GM18873 (cell line): ENCODE data around the gene FSTL4.

Experiments used
- ATAC-seq: cut with Tn5 transposase; IDR thresholded peaks from one replicate; pipeline ENCODE4 v1.9.1; 2021; ENCODE audit warnings: mild to moderate bottlenecking, moderate library complexity, moderate number of reproducible peaks; ENCODE audit not compliant: unreplicated experiment, low FRiP score

FSTL4 gene

DNA sequence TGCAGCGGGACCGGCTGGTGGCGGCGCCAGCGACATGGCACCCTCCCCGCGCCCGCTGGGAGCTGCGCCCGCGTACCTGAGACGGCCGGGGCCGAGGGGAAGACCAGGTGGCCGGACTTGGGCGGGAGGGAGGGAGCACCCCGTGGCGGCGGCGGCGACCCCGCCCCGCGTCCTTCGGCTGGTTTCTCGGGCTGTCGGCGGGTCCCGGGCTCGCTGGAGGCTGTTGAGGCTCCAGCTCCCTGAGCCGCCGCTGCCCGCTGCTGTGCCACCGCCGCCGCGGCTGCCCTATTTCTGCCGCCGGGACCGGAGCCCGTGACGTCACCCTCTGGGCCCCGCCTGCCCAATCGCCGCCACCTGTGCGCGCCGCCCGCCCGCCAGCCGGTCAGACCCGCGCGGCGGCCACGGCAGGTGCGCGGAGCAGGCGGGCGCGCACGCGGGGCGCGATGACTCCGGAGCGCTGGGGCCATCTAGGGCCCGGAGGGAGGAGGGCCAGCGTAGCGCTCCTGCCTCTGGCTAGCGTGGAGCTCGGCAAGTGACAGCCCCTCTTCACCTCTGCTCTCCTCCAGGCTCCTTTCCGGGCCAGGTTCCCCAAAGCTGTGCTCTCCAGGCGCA lies at the start of gene FSTL4:
TSS of gene FSTL4 (minus strand) at position 293 of the 612 bp plus-strand sequence.
- no peak for ATAC-seq

DNA sequence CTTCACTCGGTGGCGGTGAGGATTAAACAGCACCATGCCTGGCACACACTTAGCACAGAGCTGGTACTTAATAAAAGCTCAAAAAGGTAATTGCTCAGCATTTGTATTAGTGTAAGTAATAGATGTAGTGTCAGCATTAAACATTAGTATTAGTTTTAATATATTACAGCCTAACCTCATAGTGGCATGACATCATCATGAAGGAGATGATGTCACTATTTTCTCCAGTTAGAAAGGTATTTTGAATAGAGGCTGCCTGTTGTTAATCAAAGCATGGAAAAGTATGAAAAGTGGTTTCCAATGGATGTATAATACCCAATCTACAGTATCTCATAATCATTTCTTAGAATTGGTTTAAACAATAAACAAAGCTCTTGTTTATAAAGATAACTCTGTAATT lies 49.0 kb upstream of the FSTL4 start:
- no peak for ATAC-seq

DNA sequence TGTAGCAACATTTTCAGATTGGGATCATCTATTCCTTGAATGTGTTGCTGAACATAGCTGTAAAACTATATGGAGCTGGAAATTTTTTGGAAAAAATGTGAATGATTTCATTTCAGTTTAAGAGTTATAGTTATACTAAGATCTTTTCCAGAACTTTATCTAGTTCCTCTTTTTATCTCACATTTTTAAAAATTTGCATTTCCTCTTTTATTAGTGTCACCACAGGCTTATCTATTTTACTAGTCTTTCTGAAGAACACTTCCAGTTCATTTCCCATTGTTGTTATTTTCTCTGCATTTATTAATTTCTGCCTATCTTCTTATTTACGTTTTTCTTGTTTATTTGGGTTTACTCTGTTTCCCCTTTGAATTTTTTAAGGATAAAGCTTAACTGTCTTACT lies 46.0 kb upstream of the FSTL4 start:
- ATAC-seq: no peak

DNA sequence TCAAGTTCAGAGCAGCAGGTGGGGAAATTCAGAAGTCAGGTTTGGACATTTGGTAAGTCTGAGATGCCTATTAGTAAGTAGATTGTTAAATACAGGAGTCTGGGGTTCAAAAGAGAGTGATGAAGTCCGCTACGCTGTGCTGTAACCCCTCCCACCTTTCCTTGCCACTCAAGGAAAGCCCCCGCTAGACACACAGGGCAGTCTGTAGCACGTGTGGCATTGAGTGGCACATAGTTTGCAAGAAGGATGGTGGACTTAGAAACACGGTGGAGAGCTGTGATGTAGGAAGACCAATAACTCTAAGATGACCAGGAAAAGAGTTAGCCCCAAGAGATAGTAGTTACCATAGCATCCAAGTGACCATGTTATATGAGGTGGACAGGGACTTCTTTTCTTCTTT lies 44.7 kb upstream of the FSTL4 start:
- no peak for ATAC-seq

DNA sequence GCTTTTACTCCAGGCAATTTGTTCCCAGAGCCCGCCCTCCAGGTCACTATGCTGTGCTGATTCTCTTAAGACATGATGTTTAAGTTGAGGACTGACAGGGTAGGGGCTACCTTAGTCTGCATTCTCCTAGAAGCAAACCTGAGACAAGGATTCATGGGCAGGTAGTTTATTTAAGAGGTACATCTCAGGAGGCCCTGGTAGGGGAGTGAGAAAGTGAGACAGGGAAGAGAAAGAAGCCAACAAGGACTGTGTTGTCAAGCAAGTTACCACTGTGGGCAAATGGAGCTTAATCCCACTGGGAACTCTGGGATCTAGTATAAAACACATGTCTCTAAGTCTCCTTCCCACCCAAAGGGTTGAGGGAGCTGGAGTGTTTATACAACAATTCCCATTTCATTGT lies 43.6 kb upstream of the FSTL4 start:
- no peak for ATAC-seq

DNA sequence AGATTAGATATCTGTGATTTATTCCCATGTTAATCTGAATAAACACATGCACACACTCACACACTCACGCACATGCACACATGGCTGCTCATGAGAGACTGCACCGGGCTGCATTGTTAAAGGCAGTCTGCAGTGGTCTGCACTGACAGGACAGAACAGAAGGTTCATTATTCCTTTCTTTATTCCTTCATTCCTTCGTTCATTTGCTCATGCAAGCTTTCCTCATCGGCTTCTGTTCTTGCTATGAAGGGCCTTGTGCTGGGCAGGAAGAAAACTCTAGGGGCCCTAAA lies 41.4 kb upstream of the FSTL4 start:
- ATAC-seq: no peak

DNA sequence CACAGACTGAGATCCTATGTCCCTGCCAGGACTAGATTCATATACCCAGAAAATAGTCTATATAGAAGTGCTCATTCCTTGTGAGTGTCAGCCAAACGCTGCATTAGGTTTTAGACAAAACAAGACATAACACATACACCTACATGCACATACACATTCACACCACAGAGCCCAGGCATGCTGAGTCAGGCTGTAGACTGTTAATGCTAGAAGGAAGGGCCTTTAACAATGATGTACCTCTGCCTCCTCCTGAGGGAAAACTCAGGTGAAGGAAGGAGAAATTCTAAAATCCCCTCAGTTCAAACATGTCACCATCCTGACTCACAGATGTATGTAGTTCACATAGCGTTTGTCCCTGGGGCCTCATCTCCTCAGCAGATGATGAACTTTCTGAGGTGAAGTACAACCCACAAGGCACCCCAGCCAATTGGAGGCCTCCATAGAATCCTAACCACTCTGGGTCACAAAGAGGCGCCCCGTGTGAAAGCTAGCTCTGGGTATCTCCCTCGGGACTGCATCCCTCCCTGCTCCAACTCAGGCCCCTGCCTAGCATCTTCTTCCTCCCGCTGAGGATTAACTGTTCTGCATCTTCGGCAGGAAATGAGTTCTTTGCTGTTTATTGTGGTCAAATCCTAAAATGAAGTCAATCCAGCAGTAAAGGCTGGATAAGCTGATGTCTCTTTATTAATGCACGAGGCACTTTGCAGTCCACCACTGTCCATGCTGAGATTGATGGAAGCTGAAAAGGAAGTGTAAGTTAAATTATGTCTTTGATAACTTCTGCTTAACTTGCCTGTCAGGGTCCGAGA lies 40.8 kb upstream of the FSTL4 start:
- no peak for ATAC-seq

DNA sequence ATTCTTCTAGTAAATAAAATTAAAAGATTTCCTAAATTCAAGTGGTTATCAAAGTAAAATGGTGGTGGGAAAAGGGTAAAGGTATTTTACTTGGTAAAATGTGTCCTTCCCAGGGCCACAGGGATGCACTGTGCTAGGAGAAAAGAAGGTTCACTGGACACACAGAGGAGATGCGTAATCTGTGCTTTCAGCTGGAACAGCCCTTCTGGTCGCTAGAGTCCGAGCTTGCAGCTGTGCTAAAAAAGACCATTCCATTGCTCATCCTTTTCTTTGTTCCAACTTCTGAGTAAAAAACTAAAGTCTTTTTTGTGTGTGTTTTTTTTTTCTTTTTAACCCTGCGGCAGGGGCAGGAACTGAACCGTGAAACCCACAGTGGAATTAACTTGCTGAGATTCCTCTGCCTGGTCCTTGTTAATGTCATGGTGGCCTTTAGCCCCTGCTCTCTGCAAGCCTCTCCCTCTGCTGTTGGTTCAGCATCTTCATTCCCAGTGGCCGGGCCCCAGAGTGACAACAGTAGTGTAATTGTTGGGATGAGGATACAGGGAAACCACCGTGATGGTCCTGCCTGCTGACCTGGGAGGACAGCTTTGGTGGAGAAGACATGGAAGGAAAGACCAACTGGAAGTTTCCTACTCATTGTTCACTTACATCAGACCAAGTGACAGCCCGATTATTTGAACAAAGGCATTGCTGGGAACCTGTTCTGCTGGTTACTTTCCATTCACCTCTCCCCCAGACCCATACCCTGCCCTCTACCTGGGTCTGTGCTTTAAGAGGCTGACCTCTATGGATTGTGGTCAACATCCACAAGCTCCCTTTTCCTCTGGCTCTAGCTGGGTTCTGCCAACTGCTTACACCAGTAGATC lies 31.9 kb upstream of the FSTL4 start:
- ATAC-seq: no peak

DNA sequence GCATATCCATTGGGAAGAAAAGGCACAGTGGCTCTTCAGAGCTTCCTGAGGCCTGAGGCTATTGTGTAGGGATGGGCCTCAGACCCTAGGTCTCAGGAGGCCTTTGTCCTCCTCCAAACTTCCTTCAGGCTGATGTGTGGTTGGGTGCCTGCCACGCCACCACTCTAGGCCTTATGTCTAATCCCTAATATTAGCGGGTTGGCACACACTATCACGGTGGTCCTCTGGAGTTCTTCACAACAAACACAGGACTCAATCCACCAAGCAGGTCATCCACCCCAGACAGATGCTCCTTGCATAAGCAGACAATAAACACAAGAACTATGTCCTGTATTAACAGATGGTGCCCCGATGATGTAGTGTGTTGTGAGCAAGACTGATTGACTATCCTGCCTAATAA lies 31.0 kb upstream of the FSTL4 start:
- ATAC-seq: no peak

DNA sequence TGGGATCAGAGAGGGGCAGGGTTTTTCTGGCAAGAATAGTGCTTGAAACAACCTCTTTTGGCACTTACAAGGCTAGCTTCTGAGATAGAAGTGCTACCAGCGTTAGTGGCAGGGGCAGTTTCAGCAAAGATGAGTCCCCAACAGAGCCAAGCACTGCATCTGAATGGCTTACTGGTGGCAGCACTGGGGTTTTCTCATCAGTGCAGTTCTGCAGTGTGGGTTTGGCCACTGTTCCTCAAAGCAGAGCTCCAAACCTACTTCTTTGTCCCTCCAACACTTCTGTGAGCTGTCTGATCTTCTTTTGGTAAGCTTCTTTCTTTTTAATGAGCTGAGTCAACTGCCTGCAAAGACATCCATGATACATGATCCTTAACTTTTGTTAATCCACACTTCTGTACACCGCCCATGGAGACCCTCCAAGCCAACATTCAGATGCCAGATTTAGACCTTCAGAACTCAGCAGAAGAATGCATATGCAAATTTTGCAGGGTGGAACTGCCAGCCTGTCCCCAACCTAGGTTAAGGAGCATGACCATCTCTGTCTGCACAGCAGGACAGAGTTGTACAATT lies 29.9 kb upstream of the FSTL4 start:
- ATAC-seq: no peak

DNA sequence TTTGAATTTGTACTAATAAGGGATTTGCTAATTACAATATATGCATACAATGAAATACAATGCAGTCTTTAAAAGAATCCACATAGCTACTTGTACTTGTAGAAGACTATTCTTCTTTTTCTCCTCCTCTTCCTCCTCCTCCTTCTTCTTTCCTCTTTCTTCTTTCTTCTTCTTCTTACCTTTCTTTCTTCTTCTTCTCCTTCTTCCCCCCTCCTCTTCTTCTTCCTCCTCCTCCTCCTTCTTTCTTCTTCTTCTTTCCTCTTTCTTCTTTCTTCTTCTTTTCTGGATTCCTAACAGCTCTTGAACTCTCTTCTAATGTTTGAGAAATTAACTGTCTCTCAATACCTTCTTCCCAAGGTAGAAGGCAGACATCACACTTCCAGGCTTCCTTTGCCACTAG lies 29.3 kb upstream of the FSTL4 start:
- ATAC-seq: no peak

DNA sequence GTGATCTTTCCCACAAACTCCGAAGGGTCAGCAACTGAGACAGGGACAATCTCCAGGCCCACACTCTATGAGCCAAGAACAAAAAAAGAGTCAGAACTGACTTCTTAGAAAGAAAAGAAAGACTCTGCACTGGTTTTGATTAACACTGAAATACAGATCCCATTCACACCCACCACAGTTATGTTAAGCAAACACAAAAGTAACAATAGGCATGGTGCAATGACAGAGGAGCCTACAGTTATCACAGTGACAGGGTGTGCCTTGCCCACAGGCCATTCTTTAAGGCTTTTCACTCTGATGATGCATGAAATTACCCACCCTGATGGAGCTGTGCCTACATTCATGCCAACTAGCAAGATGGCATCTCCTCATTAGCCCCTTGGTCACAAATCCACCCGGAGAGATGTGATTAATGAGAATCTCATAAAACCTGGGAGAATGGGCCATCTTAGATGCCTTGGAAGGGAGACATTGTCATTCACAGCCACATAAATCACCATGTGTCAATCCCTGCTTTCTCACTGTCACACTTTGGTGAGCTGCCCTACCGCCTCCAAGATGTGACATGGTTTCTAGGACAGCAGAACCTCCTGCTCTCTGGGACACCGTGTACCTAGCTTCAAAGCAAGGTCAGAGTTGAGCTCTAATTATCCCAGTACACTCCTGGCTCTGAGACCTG lies 27.6 kb upstream of the FSTL4 start:
- no peak for ATAC-seq

DNA sequence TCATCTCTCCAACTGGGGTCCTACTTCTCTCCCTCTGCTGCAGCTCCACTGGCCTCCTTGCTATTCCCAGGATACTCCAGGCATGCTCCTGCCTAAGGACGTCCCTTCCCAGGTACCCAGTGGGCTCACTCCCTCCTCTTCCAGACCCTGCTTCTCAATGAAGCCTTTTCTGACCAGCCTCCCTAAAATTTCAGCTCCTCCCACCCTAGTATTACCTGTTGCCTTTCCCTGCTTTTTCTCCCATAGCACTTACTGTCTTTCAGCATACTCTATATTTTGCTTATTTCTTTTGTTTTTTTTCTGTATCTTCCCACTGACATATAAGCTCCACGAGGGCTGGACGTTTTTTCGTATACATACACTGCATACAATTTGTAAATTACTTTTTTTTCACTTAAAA lies 26.1 kb upstream of the FSTL4 start:
- no peak for ATAC-seq

DNA sequence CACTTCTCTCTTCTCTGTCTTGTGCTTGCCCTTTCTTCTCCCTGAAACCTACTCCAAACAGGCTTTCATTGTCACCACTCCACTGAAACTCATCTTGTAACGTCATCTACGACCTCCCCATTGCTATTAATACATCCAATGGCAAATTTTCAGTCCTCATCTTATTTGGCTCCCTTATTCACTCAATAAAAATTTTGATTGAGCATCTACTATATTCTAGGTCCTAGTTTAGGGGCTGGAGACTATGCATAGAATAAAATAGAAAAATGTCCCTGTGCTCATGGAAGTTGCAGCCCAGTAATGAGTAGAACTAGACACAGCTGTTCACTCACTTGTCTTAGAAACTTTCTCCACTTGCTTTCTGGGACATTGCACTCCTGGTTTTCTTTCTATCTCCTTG lies 24.9 kb upstream of the FSTL4 start:
- no peak for ATAC-seq

DNA sequence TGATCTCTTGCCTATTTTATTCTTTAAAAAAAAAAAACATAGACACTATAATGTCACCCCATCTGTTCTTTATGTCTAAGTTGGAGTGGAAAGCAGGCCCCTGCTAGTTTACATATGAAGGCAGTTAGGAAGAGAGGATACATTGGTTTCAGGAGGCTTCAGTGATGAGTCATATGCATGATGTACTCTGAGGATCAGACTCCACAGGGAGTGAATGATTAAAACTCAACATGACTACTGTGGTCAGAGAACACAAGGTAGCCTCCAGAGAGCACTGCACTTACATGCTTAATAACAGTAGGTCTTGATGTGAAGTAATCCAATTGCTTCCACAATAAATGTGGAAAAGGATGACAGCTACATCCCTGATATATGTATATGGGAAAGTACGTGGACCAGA lies 22.7 kb upstream of the FSTL4 start:
- ATAC-seq: no peak

DNA sequence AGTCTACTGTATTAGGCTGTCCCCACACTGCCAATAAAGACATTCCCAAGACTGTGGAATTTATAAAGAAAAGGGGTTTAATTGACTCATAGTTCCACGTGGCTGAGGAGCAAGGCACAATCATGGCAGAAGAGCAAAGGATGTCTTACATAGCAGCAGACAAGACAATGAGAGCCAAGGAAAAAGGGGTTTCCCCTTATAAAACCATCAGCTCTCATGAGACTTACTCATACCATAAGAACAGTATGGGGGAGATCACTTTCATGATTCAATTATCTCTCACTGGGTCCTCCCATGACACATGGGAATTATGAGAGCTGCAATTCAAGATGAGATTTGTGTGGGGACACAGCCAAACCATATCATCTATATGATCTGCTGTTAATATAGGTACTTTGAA lies 14.8 kb upstream of the FSTL4 start:
- ATAC-seq: no peak

DNA sequence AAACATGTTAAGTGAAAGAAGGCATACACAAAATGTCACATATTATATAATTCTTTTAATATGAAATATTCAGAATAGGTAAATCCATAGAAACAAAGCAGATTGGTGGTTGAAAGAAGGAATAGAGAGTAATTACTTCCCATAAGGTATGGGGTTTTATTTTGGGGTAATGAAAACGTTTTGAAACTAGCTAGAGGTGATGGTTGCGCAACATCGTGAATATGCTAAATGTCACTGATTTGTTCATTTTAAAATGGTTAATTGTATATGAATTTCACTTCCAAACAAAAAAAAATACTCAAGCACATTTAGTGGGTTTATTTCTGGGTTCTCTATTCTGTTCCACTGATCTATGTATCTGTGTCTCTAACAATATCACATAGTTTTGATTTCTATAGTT lies 12.0 kb upstream of the FSTL4 start:
- ATAC-seq: no peak

DNA sequence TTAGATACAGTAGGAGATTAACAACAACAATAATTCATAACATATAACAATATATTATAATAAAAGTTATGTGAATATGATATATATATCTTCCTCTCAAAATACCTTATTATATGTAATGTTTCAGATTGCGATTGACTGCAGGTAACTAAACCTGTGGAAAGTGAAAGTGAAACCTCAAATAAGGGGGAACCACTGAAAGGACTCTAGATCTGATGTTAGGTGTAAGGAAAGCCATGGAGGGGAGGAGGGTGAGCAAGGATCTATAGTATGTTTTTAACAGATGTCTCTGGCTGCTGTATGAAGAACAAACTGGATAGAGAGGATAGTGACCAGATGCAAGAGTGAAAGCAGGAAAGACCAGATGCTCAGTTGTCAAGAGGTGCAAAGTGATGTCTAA lies 5.8 kb upstream of the FSTL4 start:
- ATAC-seq: no peak

DNA sequence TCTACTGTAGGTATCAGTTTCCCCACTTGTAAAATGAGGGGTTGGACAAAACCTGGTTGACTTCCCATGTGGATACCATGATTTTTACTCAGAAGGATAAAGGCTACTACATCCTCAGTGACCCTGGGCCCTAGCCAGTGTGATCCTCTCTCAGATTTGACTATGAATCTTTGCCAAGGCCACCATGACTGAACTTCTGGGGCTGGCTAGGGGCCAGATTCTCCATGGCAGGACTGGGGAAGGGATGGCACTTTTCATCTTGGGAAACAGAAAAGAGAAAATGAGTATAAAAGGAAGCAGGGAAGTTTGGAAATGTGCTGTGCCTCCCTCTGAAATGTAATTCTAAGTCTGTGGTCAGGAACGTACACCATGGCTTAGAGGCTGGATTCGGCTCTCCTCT lies 1.4 kb upstream of the FSTL4 start:
- no peak for ATAC-seq

DNA sequence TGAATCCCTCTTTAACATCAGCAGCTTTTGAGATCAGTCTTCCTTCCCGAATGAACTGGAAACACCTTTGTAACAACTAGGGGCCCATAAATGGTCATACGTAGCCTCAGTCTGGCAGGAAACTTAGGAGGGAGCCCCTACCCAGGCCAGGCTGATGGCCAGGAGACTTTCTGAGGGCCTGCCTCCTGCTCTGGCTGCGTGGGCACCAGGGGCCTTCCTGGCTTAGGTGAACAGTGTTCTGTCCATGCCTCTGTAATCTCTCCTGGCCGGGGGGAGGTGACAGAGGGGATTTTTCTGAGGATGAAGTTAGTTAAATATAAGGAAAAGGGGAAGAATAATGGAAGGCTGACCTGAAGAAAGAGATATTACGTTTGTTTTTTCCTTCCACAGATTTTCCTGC lies 843 bp upstream of the FSTL4 start:
- ATAC-seq: no peak
